Measurements from ENCODE around the gene PLXNA4. TPM values are rescaled to one million over a fixed set of nuclear protein-coding genes. Genes with fewer than 3 reads are reported as not detected.

Gene PLXNA4
- total and polyA plus RNA-seq, 2 experiments from 2014 or later, result 0.08 to 0.80 TPM

DNA sequence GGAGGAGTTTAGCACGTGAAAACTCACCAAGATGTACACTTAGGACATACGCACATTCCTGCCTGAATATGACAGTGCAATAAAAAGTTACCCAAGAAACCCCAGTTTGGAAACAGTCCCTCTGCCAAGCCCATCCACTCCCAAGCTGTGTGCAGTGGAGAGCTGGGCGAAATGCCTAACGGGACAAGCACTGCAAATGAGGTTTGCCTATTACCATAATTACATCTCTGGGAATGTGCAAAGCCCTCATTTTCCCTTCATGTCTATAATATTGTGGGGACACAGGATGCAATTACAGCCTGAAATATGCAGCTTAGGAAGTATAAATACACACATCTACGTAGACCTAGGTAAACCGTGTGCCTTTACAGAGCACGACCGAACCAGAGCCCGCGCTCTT lies 117.5 kb downstream of the PLXNA4 start:
- Histone ChIP-seq H2AFZ (no peak overlapping the region), H3K9me2 (ENCODE audit: insufficient read depth) (no peaks in the 10 kb centered on the region), H4K20me1 (replicated peaks; ENCODE audit: insufficient read depth) (no peaks in the 10 kb centered on the region), H3K79me2 (replicated peaks; ENCODE audit: insufficient read depth) (no peaks in the 10 kb centered on the region), H3K36me3 (ENCODE audit: insufficient read depth) (no peaks in the 10 kb centered on the region), H3K27ac (ENCODE audit: low read depth) (no peak overlapping the region), H3K4me2 (no peak overlapping the region), H3F3A (replicated peaks; ENCODE audit: low read depth) (no peaks in the 10 kb centered on the region), H3K27me3 (ENCODE audit: insufficient read depth) (no peaks in the 10 kb centered on the region), H3K4me3 (no peak overlapping the region), H3K4me1 (ENCODE audit: insufficient read depth) (peaks cover 12% of the 10 kb centered on the region)
- no peak overlapping the region for H3K27ac Mint-ChIP-seq
- DNase-seq (ENCODE audit: low spot score) (no peak), ATAC-seq (no peak)
- no peaks in the 10 kb centered on the region for H3K9me3 Mint-ChIP-seq
- no peak for TF ChIP-seq ZNF331 (CRISPR knock-in tag; IDR thresholded peaks at IDR 0.05; ENCODE audit: low read depth)
- TF ChIP-seq, protein P1, sequence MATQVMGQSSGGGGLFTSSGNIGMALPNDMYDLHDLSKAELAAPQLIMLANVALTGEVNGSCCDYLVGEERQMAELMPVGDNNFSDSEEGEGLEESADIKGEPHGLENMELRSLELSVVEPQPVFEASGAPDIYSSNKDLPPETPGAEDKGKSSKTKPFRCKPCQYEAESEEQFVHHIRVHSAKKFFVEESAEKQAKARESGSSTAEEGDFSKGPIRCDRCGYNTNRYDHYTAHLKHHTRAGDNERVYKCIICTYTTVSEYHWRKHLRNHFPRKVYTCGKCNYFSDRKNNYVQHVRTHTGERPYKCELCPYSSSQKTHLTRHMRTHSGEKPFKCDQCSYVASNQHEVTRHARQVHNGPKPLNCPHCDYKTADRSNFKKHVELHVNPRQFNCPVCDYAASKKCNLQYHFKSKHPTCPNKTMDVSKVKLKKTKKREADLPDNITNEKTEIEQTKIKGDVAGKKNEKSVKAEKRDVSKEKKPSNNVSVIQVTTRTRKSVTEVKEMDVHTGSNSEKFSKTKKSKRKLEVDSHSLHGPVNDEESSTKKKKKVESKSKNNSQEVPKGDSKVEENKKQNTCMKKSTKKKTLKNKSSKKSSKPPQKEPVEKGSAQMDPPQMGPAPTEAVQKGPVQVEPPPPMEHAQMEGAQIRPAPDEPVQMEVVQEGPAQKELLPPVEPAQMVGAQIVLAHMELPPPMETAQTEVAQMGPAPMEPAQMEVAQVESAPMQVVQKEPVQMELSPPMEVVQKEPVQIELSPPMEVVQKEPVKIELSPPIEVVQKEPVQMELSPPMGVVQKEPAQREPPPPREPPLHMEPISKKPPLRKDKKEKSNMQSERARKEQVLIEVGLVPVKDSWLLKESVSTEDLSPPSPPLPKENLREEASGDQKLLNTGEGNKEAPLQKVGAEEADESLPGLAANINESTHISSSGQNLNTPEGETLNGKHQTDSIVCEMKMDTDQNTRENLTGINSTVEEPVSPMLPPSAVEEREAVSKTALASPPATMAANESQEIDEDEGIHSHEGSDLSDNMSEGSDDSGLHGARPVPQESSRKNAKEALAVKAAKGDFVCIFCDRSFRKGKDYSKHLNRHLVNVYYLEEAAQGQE (IDR thresholded peaks at IDR 0.05; ENCODE audit: unreplicated experiment), result no peak
- no peak for TF ChIP-seq ZNF114 (CRISPR knock-in tag; IDR thresholded peaks at IDR 0.05)
- no peak for TF ChIP-seq NANOG (IDR thresholded peaks at IDR 0.05; ENCODE audit: borderline replicate concordance)
- no peak for TF ChIP-seq JUNB (IDR thresholded peaks at IDR 0.05; ENCODE audit: unreplicated experiment)
- TF ChIP-seq STAT1 (IDR thresholded peaks at IDR 0.05; ENCODE audit: unreplicated experiment), result no peak
- TF ChIP-seq CREB1 (CRISPR knock-in tag; IDR thresholded peaks at IDR 0.05; ENCODE audit: low read depth), result no peak
- TF ChIP-seq POLR2AphosphoS5 (IDR thresholded peaks at IDR 0.05; ENCODE audit: low read depth), result no peak
- TF ChIP-seq, protein P2, sequence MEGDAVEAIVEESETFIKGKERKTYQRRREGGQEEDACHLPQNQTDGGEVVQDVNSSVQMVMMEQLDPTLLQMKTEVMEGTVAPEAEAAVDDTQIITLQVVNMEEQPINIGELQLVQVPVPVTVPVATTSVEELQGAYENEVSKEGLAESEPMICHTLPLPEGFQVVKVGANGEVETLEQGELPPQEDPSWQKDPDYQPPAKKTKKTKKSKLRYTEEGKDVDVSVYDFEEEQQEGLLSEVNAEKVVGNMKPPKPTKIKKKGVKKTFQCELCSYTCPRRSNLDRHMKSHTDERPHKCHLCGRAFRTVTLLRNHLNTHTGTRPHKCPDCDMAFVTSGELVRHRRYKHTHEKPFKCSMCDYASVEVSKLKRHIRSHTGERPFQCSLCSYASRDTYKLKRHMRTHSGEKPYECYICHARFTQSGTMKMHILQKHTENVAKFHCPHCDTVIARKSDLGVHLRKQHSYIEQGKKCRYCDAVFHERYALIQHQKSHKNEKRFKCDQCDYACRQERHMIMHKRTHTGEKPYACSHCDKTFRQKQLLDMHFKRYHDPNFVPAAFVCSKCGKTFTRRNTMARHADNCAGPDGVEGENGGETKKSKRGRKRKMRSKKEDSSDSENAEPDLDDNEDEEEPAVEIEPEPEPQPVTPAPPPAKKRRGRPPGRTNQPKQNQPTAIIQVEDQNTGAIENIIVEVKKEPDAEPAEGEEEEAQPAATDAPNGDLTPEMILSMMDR (conservative IDR thresholded peaks at IDR 0.05; ENCODE audit: low read depth in 2 of 2), result no peak
- TF ChIP-seq, protein P3, sequence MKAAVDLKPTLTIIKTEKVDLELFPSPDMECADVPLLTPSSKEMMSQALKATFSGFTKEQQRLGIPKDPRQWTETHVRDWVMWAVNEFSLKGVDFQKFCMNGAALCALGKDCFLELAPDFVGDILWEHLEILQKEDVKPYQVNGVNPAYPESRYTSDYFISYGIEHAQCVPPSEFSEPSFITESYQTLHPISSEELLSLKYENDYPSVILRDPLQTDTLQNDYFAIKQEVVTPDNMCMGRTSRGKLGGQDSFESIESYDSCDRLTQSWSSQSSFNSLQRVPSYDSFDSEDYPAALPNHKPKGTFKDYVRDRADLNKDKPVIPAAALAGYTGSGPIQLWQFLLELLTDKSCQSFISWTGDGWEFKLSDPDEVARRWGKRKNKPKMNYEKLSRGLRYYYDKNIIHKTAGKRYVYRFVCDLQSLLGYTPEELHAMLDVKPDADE (IDR thresholded peaks at IDR 0.05), result no peak
- TF ChIP-seq EZH2 (IDR thresholded peaks at IDR 0.05; ENCODE audit: low read depth, unreplicated experiment), result no peak
- TF ChIP-seq, protein P4, sequence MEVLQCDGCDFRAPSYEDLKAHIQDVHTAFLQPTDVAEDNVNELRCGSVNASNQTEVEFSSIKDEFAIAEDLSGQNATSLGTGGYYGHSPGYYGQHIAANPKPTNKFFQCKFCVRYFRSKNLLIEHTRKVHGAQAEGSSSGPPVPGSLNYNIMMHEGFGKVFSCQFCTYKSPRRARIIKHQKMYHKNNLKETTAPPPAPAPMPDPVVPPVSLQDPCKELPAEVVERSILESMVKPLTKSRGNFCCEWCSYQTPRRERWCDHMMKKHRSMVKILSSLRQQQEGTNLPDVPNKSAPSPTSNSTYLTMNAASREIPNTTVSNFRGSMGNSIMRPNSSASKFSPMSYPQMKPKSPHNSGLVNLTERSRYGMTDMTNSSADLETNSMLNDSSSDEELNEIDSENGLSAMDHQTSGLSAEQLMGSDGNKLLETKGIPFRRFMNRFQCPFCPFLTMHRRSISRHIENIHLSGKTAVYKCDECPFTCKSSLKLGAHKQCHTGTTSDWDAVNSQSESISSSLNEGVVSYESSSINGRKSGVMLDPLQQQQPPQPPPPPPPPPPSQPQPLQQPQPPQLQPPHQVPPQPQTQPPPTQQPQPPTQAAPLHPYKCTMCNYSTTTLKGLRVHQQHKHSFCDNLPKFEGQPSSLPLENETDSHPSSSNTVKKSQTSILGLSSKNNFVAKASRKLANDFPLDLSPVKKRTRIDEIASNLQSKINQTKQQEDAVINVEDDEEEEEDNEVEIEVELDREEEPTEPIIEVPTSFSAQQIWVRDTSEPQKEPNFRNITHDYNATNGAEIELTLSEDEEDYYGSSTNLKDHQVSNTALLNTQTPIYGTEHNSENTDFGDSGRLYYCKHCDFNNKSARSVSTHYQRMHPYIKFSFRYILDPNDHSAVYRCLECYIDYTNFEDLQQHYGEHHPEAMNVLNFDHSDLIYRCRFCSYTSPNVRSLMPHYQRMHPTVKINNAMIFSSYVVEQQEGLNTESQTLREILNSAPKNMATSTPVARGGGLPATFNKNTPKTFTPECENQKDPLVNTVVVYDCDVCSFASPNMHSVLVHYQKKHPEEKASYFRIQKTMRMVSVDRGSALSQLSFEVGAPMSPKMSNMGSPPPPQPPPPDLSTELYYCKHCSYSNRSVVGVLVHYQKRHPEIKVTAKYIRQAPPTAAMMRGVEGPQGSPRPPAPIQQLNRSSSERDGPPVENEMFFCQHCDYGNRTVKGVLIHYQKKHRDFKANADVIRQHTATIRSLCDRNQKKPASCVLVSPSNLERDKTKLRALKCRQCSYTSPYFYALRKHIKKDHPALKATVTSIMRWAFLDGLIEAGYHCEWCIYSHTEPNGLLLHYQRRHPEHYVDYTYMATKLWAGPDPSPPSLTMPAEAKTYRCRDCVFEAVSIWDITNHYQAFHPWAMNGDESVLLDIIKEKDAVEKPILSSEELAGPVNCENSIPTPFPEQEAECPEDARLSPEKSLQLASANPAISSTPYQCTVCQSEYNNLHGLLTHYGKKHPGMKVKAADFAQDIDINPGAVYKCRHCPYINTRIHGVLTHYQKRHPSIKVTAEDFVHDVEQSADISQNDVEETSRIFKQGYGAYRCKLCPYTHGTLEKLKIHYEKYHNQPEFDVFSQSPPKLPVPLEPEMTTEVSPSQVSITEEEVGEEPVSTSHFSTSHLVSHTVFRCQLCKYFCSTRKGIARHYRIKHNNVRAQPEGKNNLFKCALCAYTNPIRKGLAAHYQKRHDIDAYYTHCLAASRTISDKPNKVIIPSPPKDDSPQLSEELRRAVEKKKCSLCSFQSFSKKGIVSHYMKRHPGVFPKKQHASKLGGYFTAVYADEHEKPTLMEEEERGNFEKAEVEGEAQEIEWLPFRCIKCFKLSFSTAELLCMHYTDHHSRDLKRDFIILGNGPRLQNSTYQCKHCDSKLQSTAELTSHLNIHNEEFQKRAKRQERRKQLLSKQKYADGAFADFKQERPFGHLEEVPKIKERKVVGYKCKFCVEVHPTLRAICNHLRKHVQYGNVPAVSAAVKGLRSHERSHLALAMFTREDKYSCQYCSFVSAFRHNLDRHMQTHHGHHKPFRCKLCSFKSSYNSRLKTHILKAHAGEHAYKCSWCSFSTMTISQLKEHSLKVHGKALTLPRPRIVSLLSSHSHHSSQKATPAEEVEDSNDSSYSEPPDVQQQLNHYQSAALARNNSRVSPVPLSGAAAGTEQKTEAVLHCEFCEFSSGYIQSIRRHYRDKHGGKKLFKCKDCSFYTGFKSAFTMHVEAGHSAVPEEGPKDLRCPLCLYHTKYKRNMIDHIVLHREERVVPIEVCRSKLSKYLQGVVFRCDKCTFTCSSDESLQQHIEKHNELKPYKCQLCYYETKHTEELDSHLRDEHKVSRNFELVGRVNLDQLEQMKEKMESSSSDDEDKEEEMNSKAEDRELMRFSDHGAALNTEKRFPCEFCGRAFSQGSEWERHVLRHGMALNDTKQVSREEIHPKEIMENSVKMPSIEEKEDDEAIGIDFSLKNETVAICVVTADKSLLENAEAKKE (CRISPR knock-in tag; IDR thresholded peaks at IDR 0.05), result no peak
- TF ChIP-seq EZH2phosphoT487 (IDR thresholded peaks at IDR 0.05; ENCODE audit: unreplicated experiment), result no peak
- no peaks in the 10 kb centered on the region for H3K36me3 Mint-ChIP-seq (ENCODE audit: low read depth)
- peaks cover 4% of the 10 kb centered on the region for H3K27me3 Mint-ChIP-seq (ENCODE audit: insufficient read depth, low read depth, poor library complexity)
- H3K4me3 Mint-ChIP-seq, result no peak overlapping the region
- H3K4me1 Mint-ChIP-seq, result peaks cover 17% of the 10 kb centered on the region

Data from GM23338 (cell line).